ENCODE data around the gene KIF3B. TPM values are rescaled to one million over a fixed set of nuclear protein-coding genes. Genes with fewer than 3 reads are reported as not detected.

Gene KIF3B
- polyA plus RNA-seq, 1 donor (not counting 4 experiments of a cell fraction or from before 2014, with no cell fraction given): 20.3 TPM

- Histone ChIP-seq H3K4me2 (ENCODE audit: control insufficient read depth, extremely low read depth, insufficient read depth, low read depth, low read length) (no peak overlapping the region), H3K27ac (ENCODE audit: control insufficient read depth, insufficient read depth, low read length) (no peak overlapping the region)
- no peak for FAIRE-seq
Observed at GRCh38 chr20:32333181-32333987, 55.9 kb downstream of the KIF3B start.

GRCh38 chr20:32333988-32334885 lies 56.8 kb downstream of the KIF3B start:
- no peak overlapping the region for H2AFZ ChIP-seq (ENCODE audit: control insufficient read depth, low read length)
- H3K4me1 ChIP-seq (ENCODE audit: control insufficient read depth, extremely low read depth, insufficient read depth, low read length): peaks cover 23% of the 10 kb centered on the region
- no peaks in the 10 kb centered on the region for H4K20me1 ChIP-seq (ENCODE audit: control insufficient read depth, extremely low read depth, insufficient read depth, low read length)
- TF ChIP-seq CTCF (optimal IDR thresholded peaks at IDR 0.05 in 1 of 3, IDR thresholded peaks at IDR 0.05 in 1 of 3, conservative IDR thresholded peaks at IDR 0.05 in 1 of 3; ENCODE audit: extremely low read depth in 1 of 3, insufficient read depth in 2 of 3, low read length in 3 of 3) (no peak), EZH2 (IDR thresholded peaks at IDR 0.05; ENCODE audit: low read length) (no peak)
- H3K4me3 ChIP-seq (ENCODE audit: control insufficient read depth in 2 of 3, extremely low read depth in 1 of 3, insufficient read depth in 2 of 3, low read depth in 1 of 3, low read length in 3 of 3): no peak overlapping the region
- no peak overlapping the region for H3K9ac ChIP-seq (ENCODE audit: control insufficient read depth, extremely low read depth, insufficient read depth, low read length)
- peak overlapping the region; percentile 19 for H3K4me2 ChIP-seq (ENCODE audit: control insufficient read depth, extremely low read depth, insufficient read depth, low read depth, low read length)
- peaks cover 6% of the 10 kb centered on the region for H3K9me1 ChIP-seq (ENCODE audit: control insufficient read depth, extremely low read depth, insufficient read depth, low read length)
- H3K79me2 ChIP-seq (ENCODE audit: control insufficient read depth, insufficient read depth, low read length): no peaks in the 10 kb centered on the region
- dilution Hi-C loops (cut with MboI; ENCODE audit: extremely low pct_ligation_motif_present, low sequenced_read_pairs): no loop called here
- no peak overlapping the region for H3K27ac ChIP-seq (ENCODE audit: control insufficient read depth, insufficient read depth, low read length)
- FAIRE-seq (no peak), DNase-seq (ENCODE audit: low read depth, low spot score) (no peak)
- H3K9me3 ChIP-seq (ENCODE audit: control insufficient read depth, low read depth, low read length): no peaks in the 10 kb centered on the region
- H3K36me3 ChIP-seq (ENCODE audit: control insufficient read depth in 2 of 2, extremely low read depth in 1 of 2, insufficient read depth in 2 of 2, low read length in 2 of 2): peaks cover 5 to 22% of the 10 kb centered on the region in 2 experiments
- H3K27me3 ChIP-seq (ENCODE audit: control insufficient read depth, extremely low read depth, insufficient read depth, low read length): no peaks in the 10 kb centered on the region

More at GRCh38 chr20:32333181-32333987, 55.9 kb downstream of the KIF3B start:
- peaks cover 5 to 24% of the 10 kb centered on the region in 2 experiments for H3K36me3 ChIP-seq (ENCODE audit: control insufficient read depth in 2 of 2, extremely low read depth in 1 of 2, insufficient read depth in 2 of 2, low read length in 2 of 2)
- H3K4me3 ChIP-seq (ENCODE audit: control insufficient read depth in 2 of 3, extremely low read depth in 1 of 3, insufficient read depth in 2 of 3, low read depth in 1 of 3, low read length in 3 of 3): no peak overlapping the region
- H3K79me2 ChIP-seq (ENCODE audit: control insufficient read depth, insufficient read depth, low read length): no peaks in the 10 kb centered on the region
- DNase-seq (ENCODE audit: low read depth, low spot score): no peak
- H3K9me3 ChIP-seq (ENCODE audit: control insufficient read depth, low read depth, low read length): no peaks in the 10 kb centered on the region
- no peak overlapping the region for H3K9ac ChIP-seq (ENCODE audit: control insufficient read depth, extremely low read depth, insufficient read depth, low read length)
- peaks cover 6% of the 10 kb centered on the region for H3K9me1 ChIP-seq (ENCODE audit: control insufficient read depth, extremely low read depth, insufficient read depth, low read length)
- dilution Hi-C loops (cut with MboI; ENCODE audit: extremely low pct_ligation_motif_present, low sequenced_read_pairs): no loop called here
- H4K20me1 ChIP-seq (ENCODE audit: control insufficient read depth, extremely low read depth, insufficient read depth, low read length): no peaks in the 10 kb centered on the region
- TF ChIP-seq CTCF (optimal IDR thresholded peaks at IDR 0.05 in 1 of 3, IDR thresholded peaks at IDR 0.05 in 1 of 3, conservative IDR thresholded peaks at IDR 0.05 in 1 of 3; ENCODE audit: extremely low read depth in 1 of 3, insufficient read depth in 2 of 3, low read length in 3 of 3) (no peak), EZH2 (IDR thresholded peaks at IDR 0.05; ENCODE audit: low read length) (no peak)
- H2AFZ ChIP-seq (ENCODE audit: control insufficient read depth, low read length): no peak overlapping the region
- peaks cover 23% of the 10 kb centered on the region for H3K4me1 ChIP-seq (ENCODE audit: control insufficient read depth, extremely low read depth, insufficient read depth, low read length)
- H3K27me3 ChIP-seq (ENCODE audit: control insufficient read depth, extremely low read depth, insufficient read depth, low read length): no peaks in the 10 kb centered on the region

Measured in keratinocyte (primary cell).